HCEC 1CT (cell line): Measurements from ENCODE around the gene SPATA17.

Source experiments
- DNase-seq: peaks from one replicate; pipeline ENCODE4 v3.0.0-alpha.2; 2017

The SPATA17 gene

GRCh38 chr1:217919683-217920388 lies 288.7 kb downstream of the SPATA17 start:
- no peak for DNase-seq
